KBM-7 (cell line): Measurements from ENCODE around the gene RIPK1.
"Not testable (repeated sequence)": the region's sequence is repeated elsewhere in the genome, so short reads cannot be mapped to it uniquely, and the experiment has no call there.

Experiments
- DNase-seq: peaks from one replicate; pipeline ENCODE4 v3.0.0-alpha.2; 2015
- in situ Hi-C: fragments of 300-500 bp; cut with MboI; formaldehyde crosslinking; loops from 2 replicates; pipeline ENCODE4 v1.14.3; 2020; ENCODE audit warnings: low sequenced_read_pairs, low pct_unique_long_range_greater_than_20kb, mixed read lengths

Gene RIPK1

GRCh38 chr6:3068329-3069214 lies at the start of gene RIPK1:
Gene RIPK1, plus strand, starts transcription at chr6:3068494. Its CDS starts 8,330 bp downstream, at chr6:3076824.
- peak; percentile 90 for DNase-seq
- in situ Hi-C loops = no loop called here

- DNase-seq = no peak
- in situ Hi-C loops = no loop called here
Measured at GRCh38 chr6:3019065-3019464, 49.2 kb upstream of the RIPK1 start.

GRCh38 chr6:3019749-3020320 lies 48.5 kb upstream of the RIPK1 start:
- in situ Hi-C loops = no loop called here
- DNase-seq = no peak

- in situ Hi-C loops, DNase-seq: not testable (repeated sequence)
Measured at GRCh38 chr6:3020976-3021598, 47.2 kb upstream of the RIPK1 start.

GRCh38 chr6:3022765-3023662 lies 45.3 kb upstream of the RIPK1 start:
- peak; percentile 67 for DNase-seq
- in situ Hi-C loops = no loop called here

GRCh38 chr6:3023663-3024483 lies 44.4 kb upstream of the RIPK1 start:
- peak; percentile 97 for DNase-seq
- in situ Hi-C loops = no loop called here

GRCh38 chr6:3026791-3027626 lies 41.3 kb upstream of the RIPK1 start:
- in situ Hi-C loops = no loop called here
- peak; percentile 33 for DNase-seq

- DNase-seq, in situ Hi-C loops: not testable (repeated sequence)
Measured at GRCh38 chr6:3028156-3028555, 40.1 kb upstream of the RIPK1 start.

- no peak for DNase-seq
- in situ Hi-C loops = no loop called here
Measured at GRCh38 chr6:3031857-3032640, 36.2 kb upstream of the RIPK1 start.

- no peak for DNase-seq
- in situ Hi-C loops = no loop called here
Measured at GRCh38 chr6:3032986-3033385, 35.3 kb upstream of the RIPK1 start.

GRCh38 chr6:3033652-3034051 lies 34.6 kb upstream of the RIPK1 start:
- in situ Hi-C loops = no loop called here

GRCh38 chr6:3035397-3035796 lies 32.9 kb upstream of the RIPK1 start:
- no peak for DNase-seq
- in situ Hi-C loops = no loop called here

More at GRCh38 chr6:3033652-3034051, 34.6 kb upstream of the RIPK1 start:
- no peak for DNase-seq

- no peak for DNase-seq
- in situ Hi-C loops = no loop called here
Measured at GRCh38 chr6:3036861-3037637, 31.2 kb upstream of the RIPK1 start.

- no peak for DNase-seq
Measured at GRCh38 chr6:3037638-3038365, 30.5 kb upstream of the RIPK1 start.

GRCh38 chr6:3039384-3039783 lies 28.9 kb upstream of the RIPK1 start:
- DNase-seq = no peak
- in situ Hi-C loops = no loop called here

More at GRCh38 chr6:3037638-3038365, 30.5 kb upstream of the RIPK1 start:
- in situ Hi-C loops = no loop called here
